A673 (cell line): ENCODE results near the gene SUSD2. TPM values are rescaled to one million over a fixed set of nuclear protein-coding genes. Genes with fewer than 3 reads are reported as not detected.

Experiments
- BruUV-seq: library from RNA; stranded (reverse); fragments of 400-500 nt; replicated peaks from 2 replicates; lab custom pipeline; 2021; lab: Mats Ljungman, UMichigan
- CTCF ChIA-PET: fragments of 300-600 bp; sonication (Branson Sonifier 250); formaldehyde crosslinking; loops from one replicate; lab custom pipeline; 2022; ENCODE audit warnings: antibody characterized with exemption; lab: Charles Lee
- POLR2A ChIA-PET: fragments of 300-600 bp; sonication (Branson Sonifier 250); formaldehyde crosslinking; loops from one replicate; lab custom pipeline; 2022; ENCODE audit warnings: antibody characterized with exemption; ENCODE audit not compliant: low non-redundant PET; lab: Charles Lee
- DNase-seq: peaks from one replicate; pipeline ENCODE4 v3.0.0-alpha.2; 2015; ENCODE audit warnings: low spot score
- H3K27ac ChIP-seq: fragments of 200-600 bp; sonication (generic); 2 replicates; pipeline ENCODE4 v1.5.1; 2016; ENCODE audit warnings: mixed run types, low read depth, mild to moderate bottlenecking, mixed read lengths, antibody characterized with exemption, low read length; ENCODE audit not compliant: poor library complexity, severe bottlenecking
- H3K27me3 ChIP-seq: fragments of 200-600 bp; sonication (generic); replicated peaks from 2 replicates; pipeline ENCODE4 v1.6.1; 2017; ENCODE audit warnings: mixed run types, low read depth, mild to moderate bottlenecking, mixed read lengths, antibody characterized with exemption, low read length; ENCODE audit not compliant: insufficient read depth, poor library complexity
- H3K36me3 ChIP-seq: fragments of 200-600 bp; sonication (generic); 2 replicates; pipeline ENCODE4 v1.6.1; 2016; ENCODE audit warnings: mixed run types, mild to moderate bottlenecking, mixed read lengths, antibody characterized with exemption, low read length; ENCODE audit not compliant: insufficient read depth, poor library complexity, severe bottlenecking
- H3K4me1 ChIP-seq: fragments of 200-600 bp; sonication (generic); 2 replicates; pipeline ENCODE4 v1.6.1; 2017; ENCODE audit warnings: mixed run types, mild to moderate bottlenecking, mixed read lengths, antibody characterized with exemption, low read length; ENCODE audit not compliant: insufficient read depth, poor library complexity, severe bottlenecking
- H3K4me3 ChIP-seq: fragments of 200-600 bp; sonication (generic); 2 replicates; pipeline ENCODE4 v1.5.1; 2016; ENCODE audit warnings: low read depth, mixed run types, mild to moderate bottlenecking, mixed read lengths, low read length; ENCODE audit not compliant: poor library complexity, severe bottlenecking
- H3K9me3 ChIP-seq: fragments of 200-600 bp; sonication (generic); 2 replicates; pipeline ENCODE4 v1.6.1; 2016; ENCODE audit warnings: mixed run types, low read depth, mild to moderate bottlenecking, mixed read lengths, antibody characterized with exemption, low read length; ENCODE audit not compliant: poor library complexity, severe bottlenecking
- EZH2 ChIP-seq: fragments of 200-600 bp; sonication (generic); IDR thresholded peaks from 2 replicates; pipeline ENCODE4 v1.6.1; 2017; ENCODE audit warnings: borderline replicate concordance, low read depth, mild to moderate bottlenecking, mixed read lengths, antibody characterized with exemption, low read length; ENCODE audit not compliant: poor library complexity, severe bottlenecking
- intact Hi-C: fragments of 100-400 bp; cut with micrococcal nuclease; formaldehyde crosslinking; loops from one replicate; pipeline ENCODE4 v1.10.0; 2022; ENCODE audit not compliant: unreplicated experiment
- total RNA-seq: library from RNA; stranded (reverse); gene quantifications from 2 replicates; pipeline ENCODE4 v1.2.3, GENCODE V29; 2021
- TF ChIP-seq, protein P1 (sequence below): fragments of 300-800, 200-600 bp; sonication (generic); conservative IDR thresholded peaks from 2 replicates; pipeline ENCODE4 v1.5.1; 2017; ENCODE audit warnings: low read depth, mild to moderate bottlenecking, antibody characterized with exemption, low read length, moderate library complexity, mixed read lengths

The SUSD2 gene
- total RNA-seq, 1 experiment from 2014 or later, result 1.3 TPM

DNA sequence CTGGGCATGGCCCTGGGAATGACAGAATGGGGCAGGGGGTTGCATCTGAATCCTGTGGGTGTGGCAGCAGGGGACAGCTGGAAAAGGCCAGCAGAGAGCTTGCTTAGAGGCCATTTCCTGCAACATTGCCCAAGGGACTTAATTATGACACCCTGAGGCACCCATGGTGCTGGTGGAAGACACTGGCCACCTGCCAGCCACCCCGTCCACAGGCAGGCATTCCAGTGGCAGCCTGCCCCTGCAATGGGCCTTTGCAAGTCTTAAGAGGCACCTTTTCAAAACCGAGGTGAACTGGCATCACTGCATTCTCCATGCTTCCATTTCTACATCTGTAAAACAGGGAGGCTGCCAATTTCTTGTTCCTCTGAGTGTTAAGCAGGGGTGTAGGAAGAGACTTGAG, 21.6 kb upstream of the SUSD2 start:
- BruUV-seq, result no TSS peak
- no peak for TF ChIP-seq EZH2
- TF ChIP-seq, protein P1, sequence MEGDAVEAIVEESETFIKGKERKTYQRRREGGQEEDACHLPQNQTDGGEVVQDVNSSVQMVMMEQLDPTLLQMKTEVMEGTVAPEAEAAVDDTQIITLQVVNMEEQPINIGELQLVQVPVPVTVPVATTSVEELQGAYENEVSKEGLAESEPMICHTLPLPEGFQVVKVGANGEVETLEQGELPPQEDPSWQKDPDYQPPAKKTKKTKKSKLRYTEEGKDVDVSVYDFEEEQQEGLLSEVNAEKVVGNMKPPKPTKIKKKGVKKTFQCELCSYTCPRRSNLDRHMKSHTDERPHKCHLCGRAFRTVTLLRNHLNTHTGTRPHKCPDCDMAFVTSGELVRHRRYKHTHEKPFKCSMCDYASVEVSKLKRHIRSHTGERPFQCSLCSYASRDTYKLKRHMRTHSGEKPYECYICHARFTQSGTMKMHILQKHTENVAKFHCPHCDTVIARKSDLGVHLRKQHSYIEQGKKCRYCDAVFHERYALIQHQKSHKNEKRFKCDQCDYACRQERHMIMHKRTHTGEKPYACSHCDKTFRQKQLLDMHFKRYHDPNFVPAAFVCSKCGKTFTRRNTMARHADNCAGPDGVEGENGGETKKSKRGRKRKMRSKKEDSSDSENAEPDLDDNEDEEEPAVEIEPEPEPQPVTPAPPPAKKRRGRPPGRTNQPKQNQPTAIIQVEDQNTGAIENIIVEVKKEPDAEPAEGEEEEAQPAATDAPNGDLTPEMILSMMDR, result no peak
- intact Hi-C loops, result no loop called here
- Histone ChIP-seq H3K4me1 (peaks cover 45% of the 10 kb centered on the region), H3K36me3 (peaks cover 5% of the 10 kb centered on the region), H3K4me3 (no peak overlapping the region), H3K9me3 (no peaks in the 10 kb centered on the region), H3K27ac (no peak overlapping the region), H3K27me3 (no peaks in the 10 kb centered on the region)
- peak; percentile 35 for DNase-seq
- POLR2A ChIA-PET, result no interaction called here
- CTCF ChIA-PET, result no interaction called here

DNA sequence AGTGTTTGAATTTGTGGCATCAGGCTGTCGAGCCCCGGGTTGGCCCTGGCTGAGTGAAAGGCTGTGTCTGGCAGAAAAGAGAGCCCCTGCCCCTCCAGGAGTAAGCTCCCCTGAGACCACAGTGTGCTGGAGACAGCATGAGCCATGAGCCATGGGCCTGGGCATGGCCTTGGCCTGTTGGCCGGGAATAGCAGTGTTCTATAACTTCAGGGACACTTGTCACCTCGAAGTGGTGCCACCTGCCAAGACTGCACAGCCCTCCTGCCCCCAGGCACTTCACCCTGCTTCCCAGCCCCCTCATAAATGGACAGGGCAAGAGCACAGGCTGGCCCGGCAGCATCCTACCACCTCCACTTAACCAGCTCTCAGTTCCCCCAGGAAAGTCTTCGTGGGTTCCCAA, 20.7 kb upstream of the SUSD2 start:
- intact Hi-C loops, result no loop called here
- CTCF ChIA-PET, result no interaction called here

DNA sequence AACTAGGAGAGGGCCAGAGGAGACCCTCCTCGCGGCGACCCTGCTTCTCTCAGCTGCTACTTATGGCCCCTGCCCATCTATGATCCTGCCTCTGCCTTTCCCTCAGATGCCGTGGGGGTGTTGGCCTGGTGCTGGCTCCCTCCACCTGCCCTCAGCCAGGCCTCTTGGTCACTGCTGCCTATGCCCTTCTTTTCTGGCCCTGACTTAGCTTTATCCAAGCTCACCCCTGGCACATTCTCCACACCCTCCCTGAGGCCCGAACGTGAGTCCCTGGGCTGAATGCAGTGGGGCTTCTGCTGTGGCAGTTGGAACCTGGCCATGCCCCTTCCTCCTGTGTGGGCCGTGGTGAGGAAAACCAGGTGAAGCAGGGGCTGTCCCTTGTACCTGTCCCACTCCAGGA, 19.8 kb upstream of the SUSD2 start:
- Histone ChIP-seq H3K36me3 (peaks cover 10% of the 10 kb centered on the region), H3K4me1 (peaks cover 39% of the 10 kb centered on the region), H3K4me3 (no peak overlapping the region), H3K27me3 (no peaks in the 10 kb centered on the region), H3K27ac (no peak overlapping the region), H3K9me3 (no peaks in the 10 kb centered on the region)
- TF ChIP-seq, protein P1, result no peak
- no peak for TF ChIP-seq EZH2
- BruUV-seq, result no TSS peak
- ChIA-PET CTCF (interaction anchor here (1.0 kb wide), 1 partner anchor 205 kb away, joined by 3 read pairs; no protein-coding TSS in a partner anchor), POLR2A (no interaction called here)
- DNase-seq, result no peak
- intact Hi-C loops, result no loop called here

More for the DNA sequence above, 20.7 kb upstream of the SUSD2 start:
- no peak for TF ChIP-seq EZH2
- TF ChIP-seq, protein P1, result no peak
- POLR2A ChIA-PET, result no interaction called here
- DNase-seq, result no peak
- peaks cover 42% of the 10 kb centered on the region for H3K4me1 ChIP-seq
- no peak overlapping the region for H3K27ac ChIP-seq
- H3K36me3 ChIP-seq, result peaks cover 6% of the 10 kb centered on the region
- no peak overlapping the region for H3K4me3 ChIP-seq
- BruUV-seq, result no TSS peak
- no peaks in the 10 kb centered on the region for H3K9me3 ChIP-seq
- no peaks in the 10 kb centered on the region for H3K27me3 ChIP-seq
